GM23338 (cell line): ENCODE results near the gene CLPTM1L.

Experiments used
- EZH2phosphoT487 ChIP-seq: fragments of 200-600 bp; sonication (generic); IDR thresholded peaks from one replicate; pipeline ENCODE4 v1.8.1; 2018; ENCODE audit warnings: antibody characterized with exemption; ENCODE audit not compliant: unreplicated experiment
- POLR2AphosphoS5 ChIP-seq: IDR thresholded peaks from 2 replicates; pipeline ENCODE4 v1.6.1; 2016; ENCODE audit warnings: antibody characterized with exemption, low read depth
- ZNF114 ChIP-seq: fragments of 250-450 bp; sonication (Bioruptor Pico); IDR thresholded peaks from 2 replicates; pipeline ENCODE4 v1.5.0; 2020; ENCODE audit warnings: mild to moderate bottlenecking, moderate library complexity
- TF ChIP-seq, protein P1 (sequence below), 2 experiments: fragments of 200-600 bp in 1 of 2; sonication (generic) in 1 of 2; conservative IDR thresholded peaks; 2 replicates each; pipeline versions ENCODE4 v1.5.1 to v1.6.1; 2016 to 2017; ENCODE audit warnings: antibody characterized with exemption in 2 of 2, low read depth in 2 of 2, mild to moderate bottlenecking in 2 of 2, moderate library complexity in 1 of 2
- TF ChIP-seq, protein P2 (sequence below): IDR thresholded peaks from one replicate; pipeline ENCODE4 v1.6.1; 2018; ENCODE audit warnings: antibody characterized with exemption; ENCODE audit not compliant: unreplicated experiment
- TF ChIP-seq, protein P3 (sequence below): IDR thresholded peaks from 2 replicates; pipeline ENCODE4 v1.6.1; 2016; ENCODE audit warnings: antibody characterized with exemption

DNA sequence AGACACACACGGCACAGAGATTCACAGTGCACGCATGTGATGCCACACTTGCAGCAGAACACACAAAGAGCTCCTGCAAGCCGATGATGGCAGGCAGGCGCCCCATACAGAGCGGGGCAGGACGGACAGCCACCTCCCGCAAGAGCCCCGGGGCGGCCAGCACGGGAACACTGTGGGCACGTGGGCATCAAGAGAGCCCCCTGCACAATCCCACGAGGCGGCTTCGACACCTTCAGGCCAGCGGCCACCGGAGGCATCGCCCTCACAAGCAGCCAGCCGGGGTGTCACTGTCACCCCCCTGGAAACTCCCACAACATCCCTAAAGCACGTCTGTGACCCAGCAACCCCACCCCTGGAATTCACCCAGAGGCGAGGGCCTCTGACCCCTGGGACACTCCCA, 68.0 kb downstream of the CLPTM1L start:
- TF ChIP-seq, protein P1, sequence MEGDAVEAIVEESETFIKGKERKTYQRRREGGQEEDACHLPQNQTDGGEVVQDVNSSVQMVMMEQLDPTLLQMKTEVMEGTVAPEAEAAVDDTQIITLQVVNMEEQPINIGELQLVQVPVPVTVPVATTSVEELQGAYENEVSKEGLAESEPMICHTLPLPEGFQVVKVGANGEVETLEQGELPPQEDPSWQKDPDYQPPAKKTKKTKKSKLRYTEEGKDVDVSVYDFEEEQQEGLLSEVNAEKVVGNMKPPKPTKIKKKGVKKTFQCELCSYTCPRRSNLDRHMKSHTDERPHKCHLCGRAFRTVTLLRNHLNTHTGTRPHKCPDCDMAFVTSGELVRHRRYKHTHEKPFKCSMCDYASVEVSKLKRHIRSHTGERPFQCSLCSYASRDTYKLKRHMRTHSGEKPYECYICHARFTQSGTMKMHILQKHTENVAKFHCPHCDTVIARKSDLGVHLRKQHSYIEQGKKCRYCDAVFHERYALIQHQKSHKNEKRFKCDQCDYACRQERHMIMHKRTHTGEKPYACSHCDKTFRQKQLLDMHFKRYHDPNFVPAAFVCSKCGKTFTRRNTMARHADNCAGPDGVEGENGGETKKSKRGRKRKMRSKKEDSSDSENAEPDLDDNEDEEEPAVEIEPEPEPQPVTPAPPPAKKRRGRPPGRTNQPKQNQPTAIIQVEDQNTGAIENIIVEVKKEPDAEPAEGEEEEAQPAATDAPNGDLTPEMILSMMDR (conservative IDR thresholded peaks at IDR 0.05; ENCODE audit: low read depth in 2 of 2), result no peak
- TF ChIP-seq, protein P2, sequence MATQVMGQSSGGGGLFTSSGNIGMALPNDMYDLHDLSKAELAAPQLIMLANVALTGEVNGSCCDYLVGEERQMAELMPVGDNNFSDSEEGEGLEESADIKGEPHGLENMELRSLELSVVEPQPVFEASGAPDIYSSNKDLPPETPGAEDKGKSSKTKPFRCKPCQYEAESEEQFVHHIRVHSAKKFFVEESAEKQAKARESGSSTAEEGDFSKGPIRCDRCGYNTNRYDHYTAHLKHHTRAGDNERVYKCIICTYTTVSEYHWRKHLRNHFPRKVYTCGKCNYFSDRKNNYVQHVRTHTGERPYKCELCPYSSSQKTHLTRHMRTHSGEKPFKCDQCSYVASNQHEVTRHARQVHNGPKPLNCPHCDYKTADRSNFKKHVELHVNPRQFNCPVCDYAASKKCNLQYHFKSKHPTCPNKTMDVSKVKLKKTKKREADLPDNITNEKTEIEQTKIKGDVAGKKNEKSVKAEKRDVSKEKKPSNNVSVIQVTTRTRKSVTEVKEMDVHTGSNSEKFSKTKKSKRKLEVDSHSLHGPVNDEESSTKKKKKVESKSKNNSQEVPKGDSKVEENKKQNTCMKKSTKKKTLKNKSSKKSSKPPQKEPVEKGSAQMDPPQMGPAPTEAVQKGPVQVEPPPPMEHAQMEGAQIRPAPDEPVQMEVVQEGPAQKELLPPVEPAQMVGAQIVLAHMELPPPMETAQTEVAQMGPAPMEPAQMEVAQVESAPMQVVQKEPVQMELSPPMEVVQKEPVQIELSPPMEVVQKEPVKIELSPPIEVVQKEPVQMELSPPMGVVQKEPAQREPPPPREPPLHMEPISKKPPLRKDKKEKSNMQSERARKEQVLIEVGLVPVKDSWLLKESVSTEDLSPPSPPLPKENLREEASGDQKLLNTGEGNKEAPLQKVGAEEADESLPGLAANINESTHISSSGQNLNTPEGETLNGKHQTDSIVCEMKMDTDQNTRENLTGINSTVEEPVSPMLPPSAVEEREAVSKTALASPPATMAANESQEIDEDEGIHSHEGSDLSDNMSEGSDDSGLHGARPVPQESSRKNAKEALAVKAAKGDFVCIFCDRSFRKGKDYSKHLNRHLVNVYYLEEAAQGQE, result no peak
- TF ChIP-seq POLR2AphosphoS5 (no peak), EZH2phosphoT487 (no peak), ZNF114 (no peak)
- TF ChIP-seq, protein P3, sequence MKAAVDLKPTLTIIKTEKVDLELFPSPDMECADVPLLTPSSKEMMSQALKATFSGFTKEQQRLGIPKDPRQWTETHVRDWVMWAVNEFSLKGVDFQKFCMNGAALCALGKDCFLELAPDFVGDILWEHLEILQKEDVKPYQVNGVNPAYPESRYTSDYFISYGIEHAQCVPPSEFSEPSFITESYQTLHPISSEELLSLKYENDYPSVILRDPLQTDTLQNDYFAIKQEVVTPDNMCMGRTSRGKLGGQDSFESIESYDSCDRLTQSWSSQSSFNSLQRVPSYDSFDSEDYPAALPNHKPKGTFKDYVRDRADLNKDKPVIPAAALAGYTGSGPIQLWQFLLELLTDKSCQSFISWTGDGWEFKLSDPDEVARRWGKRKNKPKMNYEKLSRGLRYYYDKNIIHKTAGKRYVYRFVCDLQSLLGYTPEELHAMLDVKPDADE, result no peak
